ENCODE results near the gene KIF6.

The KIF6 gene

DNA sequence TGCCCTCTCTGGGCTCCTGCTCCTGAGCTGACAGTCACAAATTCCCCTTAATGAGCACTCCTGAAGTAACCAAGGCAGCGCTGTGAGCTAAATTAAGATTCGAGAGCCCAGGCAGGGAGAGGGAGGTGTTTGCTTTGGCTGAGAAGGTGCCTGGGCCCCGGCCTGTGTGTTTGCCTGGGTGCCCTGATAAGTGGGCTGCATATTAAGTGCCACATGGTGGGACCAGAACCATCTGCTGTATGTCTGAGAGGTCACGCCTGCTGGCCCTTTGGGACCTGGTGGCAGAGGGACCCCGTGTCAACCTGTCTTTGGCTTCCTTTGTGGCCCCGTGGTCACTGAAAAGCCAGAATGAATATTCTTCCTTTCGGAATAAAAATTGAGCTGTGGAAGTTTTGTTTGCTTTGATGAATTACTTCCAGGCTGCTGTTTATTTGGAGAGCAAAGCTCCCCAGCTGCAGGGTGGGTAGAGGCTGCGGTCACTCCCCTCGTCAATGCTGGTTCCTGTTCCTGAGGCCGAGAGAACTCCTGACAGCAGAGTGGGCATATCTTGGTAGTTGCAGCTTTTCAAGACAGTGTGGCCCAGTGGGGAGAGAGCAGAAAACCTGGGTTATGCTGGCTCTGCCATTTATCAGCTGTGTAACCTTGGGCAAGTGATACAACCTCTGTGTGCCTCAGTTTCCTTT is 385.2 kb downstream of the KIF6 start:
- peak; percentile 30 to 62 for DNase-seq

GRCh38 chr6:39339096-39339867 is 385.9 kb downstream of the KIF6 start:
- no peak for DNase-seq

- peak; percentile 43 to 55 for DNase-seq
These were observed 386.8 kb downstream of the KIF6 start for GRCh38 chr6:39338397-39338796.

- DNase-seq = peak; percentile 26 to 39
These were observed 389.2 kb downstream of the KIF6 start for GRCh38 chr6:39335780-39336545.

- DNase-seq = no peak
These were observed 391.4 kb downstream of the KIF6 start for GRCh38 chr6:39333644-39334438.

- DNase-seq = peak; percentile 13 to 20
These were observed 394.7 kb downstream of the KIF6 start for GRCh38 chr6:39330476-39330875.

DNA sequence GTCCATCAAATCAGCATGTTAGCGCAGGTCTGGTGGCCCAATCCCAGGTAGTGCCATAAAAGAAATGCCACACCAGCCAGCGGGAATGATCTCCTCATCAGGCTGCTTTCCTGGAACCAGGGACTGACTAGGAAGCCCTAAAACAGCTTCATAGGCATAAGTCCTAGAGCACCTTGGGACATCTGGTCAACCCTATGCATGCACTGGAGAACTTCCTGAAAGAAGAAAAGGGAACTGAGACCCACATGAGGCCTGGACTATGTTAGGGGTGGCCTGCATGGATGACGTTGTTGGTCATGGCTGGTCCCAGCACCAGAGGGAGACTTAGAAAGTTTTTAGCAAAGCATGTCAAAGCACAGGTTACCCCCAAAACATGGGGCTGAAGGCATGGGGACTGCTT is 395.2 kb downstream of the KIF6 start:
- DNase-seq = peak; percentile 80 to 84

GRCh38 chr6:39328066-39328465 is 397.1 kb downstream of the KIF6 start:
- no peak for DNase-seq

GRCh38 chr6:39327507-39327906 is 397.7 kb downstream of the KIF6 start:
- no peak for DNase-seq

DNA sequence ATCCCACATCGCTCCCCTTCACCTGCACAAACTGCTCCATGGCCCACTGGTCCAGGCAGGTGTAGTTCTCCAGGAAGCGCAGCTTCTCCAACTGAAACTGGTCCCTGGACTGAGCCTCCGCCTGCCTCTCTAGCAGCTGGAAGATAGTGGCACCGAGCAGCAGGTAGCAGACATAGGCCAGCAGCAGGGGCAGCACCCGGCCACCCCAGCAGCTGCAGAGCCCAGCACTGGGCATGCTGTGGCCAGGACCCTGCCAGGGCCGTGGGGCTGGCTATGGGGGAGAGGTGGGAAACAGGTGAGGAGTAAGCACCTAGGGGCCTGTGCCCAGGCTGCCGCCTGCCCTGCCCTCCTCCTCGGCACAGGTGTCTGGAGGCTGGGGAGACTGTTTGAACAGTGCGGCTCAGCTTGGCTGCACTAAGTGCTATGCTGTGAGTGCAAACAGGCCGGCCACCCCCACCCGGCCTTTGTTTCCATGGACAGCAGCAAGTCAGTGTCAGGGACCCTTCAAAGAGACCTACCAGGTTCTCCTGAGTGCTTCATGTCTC is 402.8 kb downstream of the KIF6 start, which contains the start of gene KCNK16:
Gene KCNK16 (minus strand): TSS at position 397 of the 545 bp plus-strand sequence. CDS start 162 bp downstream, at position 235.
- no peak for DNase-seq

DNA sequence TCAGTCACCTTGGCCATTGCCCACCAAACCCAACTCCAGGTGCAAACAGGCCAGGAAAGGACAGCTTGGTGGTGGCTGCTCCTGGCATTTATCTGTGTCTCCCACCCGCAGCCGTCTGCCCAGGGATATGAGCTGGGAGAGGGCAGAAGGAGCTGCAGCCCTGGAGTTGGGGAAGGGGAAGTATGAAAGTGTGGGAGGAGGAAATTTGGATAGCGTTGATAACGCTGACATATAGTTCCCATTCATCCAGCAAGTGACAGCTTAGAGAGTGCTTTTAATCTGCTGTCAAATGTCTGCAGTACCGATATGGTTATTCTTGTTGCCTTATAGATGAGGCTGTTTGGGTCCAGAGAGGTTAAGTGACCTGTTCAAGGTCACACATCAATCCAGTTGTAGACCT is 403.4 kb downstream of the KIF6 start:
- DNase-seq = peak in 1 of 2 donors; percentile 34

DNA sequence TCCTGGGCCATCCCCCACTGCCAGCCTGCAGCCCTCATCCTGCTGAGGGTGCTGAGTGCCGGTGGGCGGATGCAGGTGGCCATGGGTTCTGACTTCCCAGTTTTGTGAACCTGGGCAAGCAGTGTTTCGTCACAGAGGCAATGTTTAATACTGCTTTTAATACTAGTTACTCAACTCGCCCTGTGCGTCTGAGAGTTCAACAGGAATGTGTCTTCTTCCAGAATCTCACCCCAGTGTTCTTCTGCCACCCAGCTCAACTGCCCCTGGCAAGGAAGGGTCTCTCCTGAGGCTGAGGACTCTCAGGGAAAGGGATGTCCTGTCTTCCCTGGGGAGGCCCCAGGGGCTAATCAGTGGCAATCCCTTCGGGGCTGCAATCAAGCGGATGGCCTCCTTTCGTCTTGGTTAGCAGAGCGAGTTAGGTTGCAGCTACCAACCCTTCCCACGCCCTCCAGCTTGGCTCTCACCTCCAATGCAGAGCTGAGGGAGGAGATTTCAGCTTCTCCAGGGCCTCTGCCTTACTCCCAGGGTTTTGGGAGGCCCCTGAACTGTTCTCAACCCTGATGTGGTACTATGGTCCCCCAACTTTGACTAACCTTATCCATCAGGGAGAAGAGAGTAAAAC is 404.7 kb downstream of the KIF6 start:
- no peak for DNase-seq

DNA sequence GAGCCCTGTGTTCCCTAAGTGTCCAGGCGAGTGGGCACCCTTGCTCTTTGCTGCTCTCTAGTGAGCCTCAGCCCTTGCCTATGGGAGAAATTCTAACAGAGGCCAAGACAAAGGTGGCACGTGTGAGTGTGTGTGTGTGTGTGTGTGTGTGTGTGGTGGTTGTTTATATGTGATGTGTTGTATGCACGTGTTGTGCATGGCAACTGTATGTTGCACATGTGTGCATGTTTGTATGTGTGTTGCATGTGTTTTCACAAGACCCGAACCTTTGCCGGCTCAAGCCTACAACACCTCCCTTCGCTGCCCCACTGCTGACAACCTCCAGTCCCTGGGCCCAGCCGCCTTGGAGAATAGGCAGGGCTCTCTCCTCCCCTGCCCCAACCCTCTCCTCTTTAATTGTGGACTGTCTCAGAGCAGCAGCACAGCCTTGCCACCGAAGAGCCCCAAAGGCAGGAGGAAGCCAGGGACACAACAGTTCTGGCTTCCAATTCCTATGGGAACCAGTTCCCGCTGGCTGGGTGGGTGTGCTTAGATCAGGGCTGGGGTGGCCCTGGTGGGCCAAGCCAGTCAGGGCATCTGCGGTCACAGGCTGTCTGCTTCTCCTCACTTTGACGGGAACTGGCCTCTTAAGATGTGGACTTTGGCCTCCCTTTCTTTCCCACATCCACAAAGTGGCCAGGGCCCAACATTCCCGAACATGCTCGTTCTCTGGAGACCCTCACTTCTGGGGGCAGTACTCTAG is 405.4 kb downstream of the KIF6 start:
- DNase-seq = no peak

DNA sequence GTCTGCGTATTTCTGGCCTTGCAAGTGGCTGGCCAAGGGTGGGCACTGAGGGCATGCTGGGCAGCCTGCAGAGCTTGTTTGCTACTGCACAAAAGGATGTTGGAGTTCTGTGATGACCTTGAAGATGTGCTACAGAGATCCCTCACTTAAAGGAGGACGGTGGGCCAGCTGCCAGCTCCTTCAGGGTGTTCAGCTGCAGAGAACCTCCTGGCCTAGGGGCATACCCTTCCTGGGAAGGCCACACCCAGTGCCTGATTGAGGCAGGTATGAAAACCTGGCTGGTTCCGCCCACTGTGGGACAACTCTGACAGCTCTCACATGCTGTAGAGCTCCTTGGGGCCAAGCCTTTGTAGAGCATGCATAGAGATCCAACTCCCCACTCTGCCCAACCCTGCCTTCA is 408.0 kb downstream of the KIF6 start:
- DNase-seq = no peak

DNA sequence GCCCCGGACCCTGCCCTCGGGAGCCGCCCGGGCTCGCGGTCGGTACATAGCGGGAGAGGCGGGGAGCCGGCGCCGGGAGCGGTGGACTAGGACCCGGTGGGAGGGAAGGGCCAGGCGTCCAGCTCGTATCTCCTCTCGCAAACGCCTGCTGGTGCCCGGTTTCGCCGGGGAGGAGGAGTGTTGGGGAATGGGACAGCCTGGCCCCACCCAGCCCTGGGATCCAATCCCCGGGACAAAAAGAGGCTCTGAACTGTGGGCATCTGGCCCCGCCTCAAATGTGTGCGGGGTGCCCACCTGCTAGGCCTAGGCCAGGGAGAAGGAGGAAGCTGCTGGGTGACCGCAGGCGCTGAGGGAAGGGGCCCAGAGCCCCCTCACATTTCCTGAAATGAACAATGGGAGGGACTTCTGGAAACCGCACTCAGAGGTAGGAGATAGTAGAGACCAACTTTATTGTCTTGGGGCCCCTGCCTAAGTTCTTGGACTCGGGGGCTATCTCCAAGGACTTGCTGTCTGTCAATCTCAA is 410.9 kb downstream of the KIF6 start, which contains the start of gene KCNK17:
Gene KCNK17 (minus strand): TSS at position 147 of the 523 bp plus-strand sequence. CDS start 99 bp downstream, at position 48.
- DNase-seq = no peak

DNA sequence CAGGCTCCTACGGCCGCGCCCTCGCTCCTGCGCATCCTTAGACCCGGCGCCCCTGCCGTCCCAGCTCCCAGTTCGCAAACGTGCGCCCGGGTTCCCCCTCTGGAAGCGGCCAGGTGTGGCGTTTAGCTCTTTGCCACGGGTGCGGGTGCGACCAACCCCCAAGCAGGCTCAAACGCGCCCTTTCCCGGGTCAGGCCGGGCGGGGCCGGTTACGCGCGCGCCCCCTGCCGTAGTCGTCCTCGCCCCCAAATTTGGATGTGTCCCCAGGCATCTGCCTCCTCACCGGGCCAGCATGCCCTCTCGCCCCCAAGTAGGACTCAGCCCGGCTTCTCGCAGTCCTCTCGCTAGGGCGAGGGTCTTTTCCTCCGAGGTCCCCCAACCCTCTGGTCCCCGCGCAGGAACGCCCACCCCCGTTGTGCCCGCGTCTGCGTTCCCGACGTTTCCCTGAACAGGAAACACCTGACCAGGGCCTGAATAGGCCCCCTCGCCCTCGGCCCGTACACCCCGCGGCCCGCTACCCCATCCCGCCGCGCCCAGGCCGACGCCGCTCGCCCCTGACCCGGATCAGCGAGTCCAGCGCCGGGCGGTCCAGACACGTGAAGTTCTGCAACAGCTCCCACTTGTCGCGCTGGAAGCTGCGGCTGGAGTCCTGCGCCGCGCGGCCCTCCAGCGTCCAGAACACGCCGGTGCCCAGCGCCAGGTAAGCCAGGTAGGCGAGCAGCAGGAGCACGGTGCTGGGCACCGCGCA is 411.5 kb downstream of the KIF6 start:
- no peak for DNase-seq

DNA sequence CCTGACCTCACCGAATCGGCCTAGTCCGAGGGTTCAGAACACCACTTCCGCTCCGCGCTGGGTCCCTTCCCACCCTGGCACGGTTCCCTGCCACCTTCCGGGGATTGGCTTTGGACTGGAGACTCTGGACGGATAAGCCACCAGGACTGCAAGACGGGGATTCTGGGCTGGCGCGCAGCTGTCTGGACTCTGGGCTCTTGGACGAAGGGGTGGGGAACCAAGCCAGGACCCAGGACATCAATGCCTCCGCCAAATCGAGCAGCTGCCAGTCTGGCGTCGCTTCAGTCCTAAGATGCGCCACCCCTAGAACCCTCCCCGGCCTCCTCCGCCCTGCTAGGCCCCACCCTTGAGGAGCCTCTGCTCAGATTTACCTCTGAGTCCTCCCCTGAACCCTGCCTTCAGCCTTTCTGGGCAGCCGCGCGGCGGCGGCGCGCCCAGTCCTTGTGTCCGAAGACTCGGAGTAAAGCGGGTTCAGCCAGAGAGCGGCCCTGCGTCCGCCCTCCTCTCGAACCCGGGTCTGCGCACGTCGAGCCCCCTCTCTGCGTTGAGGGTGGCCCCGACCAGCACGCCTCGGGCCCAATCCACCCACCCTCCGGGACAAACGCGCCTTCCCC is 412.2 kb downstream of the KIF6 start:
- no peak for DNase-seq

DNA sequence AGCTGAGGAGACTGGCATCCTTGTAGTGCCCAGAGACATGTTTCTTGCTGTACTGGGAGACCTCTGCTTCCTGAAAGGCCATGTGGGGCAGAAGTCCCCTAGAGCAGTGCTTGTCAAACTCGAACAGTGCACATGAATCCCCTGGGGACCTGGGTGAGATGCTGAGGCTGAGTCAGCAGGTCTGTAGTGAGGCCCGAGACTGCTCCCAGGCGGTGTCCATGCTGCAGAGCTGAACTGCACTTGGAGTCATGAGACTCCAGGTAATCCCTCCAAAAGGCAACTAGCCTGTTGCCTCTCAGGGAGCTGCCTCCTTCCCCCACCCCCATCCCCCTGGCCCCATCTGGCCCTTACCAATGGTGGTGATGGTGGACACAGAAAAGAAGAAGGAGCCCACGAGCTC is 414.7 kb downstream of the KIF6 start:
- no peak for DNase-seq

- peak; percentile 65 to 76 for DNase-seq
These were observed 415.2 kb downstream of the KIF6 start for GRCh38 chr6:39309942-39310531.

Measured in inflammatory macrophage (primary cell).